Naive thymus-derived CD4-positive, alpha-beta T cell (primary cell): ENCODE measurements around the gene GLP1R. TPM values are rescaled to one million over a fixed set of nuclear protein-coding genes. Genes with fewer than 3 reads are reported as not detected.

Experiments used
- ATAC-seq: fragments of 150-1000 bp; cut with Tn5 transposase; 2 replicates; pipeline ENCODE4 v1.10.0; 2021; ENCODE audit warnings: mild to moderate bottlenecking, moderate library complexity
- CTCF ChIA-PET: fragments of 350-600 bp; sonication (Branson Sonifier 250); formaldehyde crosslinking; loops from one replicate; lab custom pipeline; 2021; ENCODE audit warnings: antibody characterized with exemption; lab: Charles Lee
- POLR2A ChIA-PET: fragments of 350-600 bp; sonication (Branson Sonifier 250); formaldehyde crosslinking; loops from one replicate; lab custom pipeline; 2021; ENCODE audit warnings: antibody characterized with exemption, inconsistent platforms; lab: Charles Lee
- DNase-seq, 9 donors: peaks; one replicate each; pipeline versions ENCODE4 v3.0.0 to v3.0.0-alpha.2; 2020 to 2022; ENCODE audit warnings: mixed read lengths in 1 of 9
- H3K27ac ChIP-seq: one replicate; pipeline ENCODE4 v1.7.0; 2013; ENCODE audit warnings: mild to moderate bottlenecking, low read depth, low read length, moderate library complexity
- H3K27me3 ChIP-seq, 2 donors: one replicate each; pipeline ENCODE4 v1.7.0; 2013; ENCODE audit warnings: low read length in 2 of 2, mild to moderate bottlenecking in 2 of 2, moderate library complexity in 2 of 2; ENCODE audit not compliant: control insufficient read depth in 2 of 2, insufficient read depth in 2 of 2
- H3K36me3 ChIP-seq, 3 experiments: 1 replicate in 2 of 3; 2 replicates in 1 of 3; pipeline ENCODE4 v1.7.0; 2013; ENCODE audit warnings: low read length in 3 of 3, mild to moderate bottlenecking in 3 of 3, moderate library complexity in 1 of 3; ENCODE audit not compliant: insufficient read depth in 3 of 3, control insufficient read depth in 2 of 3
- H3K4me1 ChIP-seq, 2 donors: one replicate each; pipeline ENCODE4 v1.7.0; 2013; ENCODE audit warnings: low read length in 2 of 2, mild to moderate bottlenecking in 2 of 2, moderate library complexity in 1 of 2; ENCODE audit not compliant: control insufficient read depth in 2 of 2, insufficient read depth in 2 of 2
- H3K4me3 ChIP-seq: 2 replicates; pipeline ENCODE4 v1.7.0; 2013; ENCODE audit warnings: mild to moderate bottlenecking, low read length
- H3K9me3 ChIP-seq, 3 experiments: 1 replicate in 2 of 3; 2 replicates in 1 of 3; pipeline ENCODE4 v1.7.0; 2013; ENCODE audit warnings: low read length in 3 of 3; ENCODE audit not compliant: control insufficient read depth in 2 of 3
- H3K27ac Mint-ChIP-seq, 9 donors: one replicate each; pipeline ENCODE4 v1.8.0; 2020 to 2022; ENCODE audit warnings: mixed read lengths in 9 of 9, mild to moderate bottlenecking in 8 of 9, moderate library complexity in 5 of 9, inconsistent platforms in 2 of 9
- H3K27me3 Mint-ChIP-seq, 5 donors: one replicate each; pipeline ENCODE4 v1.8.0; 2021 to 2022; ENCODE audit warnings: mixed read lengths in 5 of 5, mild to moderate bottlenecking in 1 of 5
- H3K36me3 Mint-ChIP-seq, 5 donors: one replicate each; pipeline ENCODE4 v1.8.0; 2020 to 2022; ENCODE audit warnings: mixed read lengths in 5 of 5, mild to moderate bottlenecking in 3 of 5, inconsistent platforms in 1 of 5
- H3K4me1 Mint-ChIP-seq, 7 donors: one replicate each; pipeline ENCODE4 v1.8.0; 2020 to 2022; ENCODE audit warnings: mixed read lengths in 7 of 7, mild to moderate bottlenecking in 3 of 7, inconsistent platforms in 1 of 7
- H3K4me3 Mint-ChIP-seq, 10 donors: one replicate each; pipeline ENCODE4 v1.8.0; 2020 to 2022; ENCODE audit warnings: mild to moderate bottlenecking in 10 of 10, mixed read lengths in 10 of 10, moderate library complexity in 6 of 10, inconsistent platforms in 2 of 10
- H3K9me3 Mint-ChIP-seq, 11 donors: one replicate each; pipeline ENCODE4 v1.8.0; 2020 to 2022; ENCODE audit warnings: mixed read lengths in 11 of 11, mild to moderate bottlenecking in 4 of 11, inconsistent platforms in 1 of 11, moderate library complexity in 1 of 11
- intact Hi-C, 2 donors: fragments of 100-400 bp; cut with micrococcal nuclease; formaldehyde crosslinking; loops; one replicate each; pipeline ENCODE4 v1.15.1; 2023
- polyA plus RNA-seq, 2 donors: library from polyadenylated mRNA; unstranded; fragments of 300-500 nt; fragmentation: Illumina TruSeq; gene quantifications; one replicate each; pipeline ENCODE4 v1.2.3, GENCODE V29; 2021
- total RNA-seq, 6 experiments: library from RNA in 5 of 6; stranded (reverse) in 5 of 6; gene quantifications; 1 replicate in 5 of 6; 2 replicates in 1 of 6; pipeline ENCODE4 v1.2.3 and lab custom pipeline; 2021 to 2026

The GLP1R gene
- total and polyA plus RNA-seq, 7 experiments from 2014 or later, result not detected

DNA sequence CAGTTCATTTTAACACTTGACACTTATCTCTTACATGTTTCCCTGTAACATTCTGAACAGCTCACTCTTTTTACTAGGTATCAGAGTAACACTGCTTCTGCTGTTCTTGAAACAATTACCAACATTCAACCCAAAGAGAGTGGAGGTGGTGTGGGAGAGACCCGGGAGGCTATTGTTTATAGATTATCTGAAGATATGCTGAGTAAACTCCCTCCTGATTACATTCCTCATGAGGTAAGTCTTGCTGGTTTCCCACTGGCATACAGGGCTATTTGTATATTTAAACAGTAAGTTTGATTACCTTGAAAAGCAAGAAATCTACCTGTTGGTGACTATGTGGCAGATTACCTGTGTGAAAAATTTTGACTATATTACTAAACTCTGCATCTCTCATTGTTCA is 39.8 kb upstream of the GLP1R start:
- Histone ChIP-seq H3K4me1 (no peaks in the 10 kb centered on the region), H3K27ac (no peak overlapping the region), H3K9me3 (no peaks in the 10 kb centered on the region), H3K27me3 (no peaks in the 10 kb centered on the region), H3K4me3 (no peak overlapping the region), H3K36me3 (no peaks in the 10 kb centered on the region)
- H3K9me3 Mint-ChIP-seq, result peaks cover 0 to 3% (median 0%) of the 10 kb centered on the region in 11 donors
- H3K27ac Mint-ChIP-seq, result no peak overlapping the region
- ATAC-seq (no peak), DNase-seq (no peak)
- intact Hi-C loops, result no loop called here
- no peaks in the 10 kb centered on the region for H3K36me3 Mint-ChIP-seq
- CTCF ChIA-PET, result interaction anchor here (1.9 kb wide), 1 partner anchor 137 kb away, joined by 4 read pairs; no protein-coding TSS in a partner anchor
- H3K4me3 Mint-ChIP-seq, result no peak overlapping the region
- H3K27me3 Mint-ChIP-seq, result peaks cover 43 to 74% (median 49%) of the 10 kb centered on the region in 5 donors
- POLR2A ChIA-PET, result interaction anchor here (0.6 kb wide), 1 partner anchor 10 kb away, joined by 3 read pairs; no protein-coding TSS in a partner anchor
- H3K4me1 Mint-ChIP-seq, result no peaks in the 10 kb centered on the region

DNA sequence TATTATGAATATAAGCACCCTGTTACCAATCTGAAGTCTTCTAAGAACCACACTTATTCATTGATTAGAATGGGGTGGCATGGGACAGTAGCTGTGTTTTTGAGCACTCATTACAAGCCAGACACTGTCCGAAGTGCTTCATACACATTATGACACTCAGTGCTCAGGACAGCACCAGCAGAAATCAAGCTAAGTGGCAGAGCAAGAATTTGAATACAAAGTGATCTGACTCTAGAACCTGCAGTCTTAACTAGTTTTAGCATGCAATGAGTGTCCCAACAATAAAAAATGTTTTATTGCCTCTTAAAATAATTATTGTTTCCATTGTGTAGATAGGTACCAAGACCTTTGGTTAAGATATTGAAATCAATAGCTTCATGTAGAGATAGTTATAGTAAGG is 39.1 kb upstream of the GLP1R start:
- intact Hi-C loops, result no loop called here

DNA sequence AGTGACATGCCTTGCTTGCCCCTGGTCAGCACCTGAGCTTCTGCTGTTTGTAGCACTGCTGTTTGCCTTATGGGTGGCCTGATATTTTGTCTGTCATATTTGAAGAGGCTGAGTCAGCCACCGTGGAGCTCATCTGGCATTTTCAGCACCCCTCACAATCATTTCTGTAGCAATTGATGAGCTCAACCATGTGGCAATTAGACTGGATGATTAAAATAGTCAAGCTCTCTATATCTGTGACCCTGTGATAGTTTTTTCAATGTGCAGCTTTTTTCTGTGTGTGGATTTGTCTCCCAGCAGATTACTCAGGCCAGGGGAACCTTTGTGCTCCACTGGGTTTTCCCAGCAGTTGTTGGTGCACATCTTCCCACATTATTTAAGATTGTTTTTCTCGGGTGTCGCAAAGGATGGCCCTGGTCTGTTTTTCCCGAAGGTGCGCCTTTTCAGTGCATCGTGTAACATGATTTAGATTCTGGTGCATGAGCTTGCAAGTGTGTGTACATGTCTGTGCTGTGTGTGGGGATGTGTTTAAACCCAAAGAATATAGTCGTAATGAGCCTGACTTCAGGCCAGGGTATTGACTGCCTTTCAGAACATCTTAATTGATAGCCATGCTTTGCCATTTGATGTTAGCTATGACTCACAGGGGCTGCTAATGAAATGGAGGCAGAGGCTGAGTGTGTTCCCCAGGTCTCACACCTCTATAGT is 31.6 kb upstream of the GLP1R start:
- no peaks in the 10 kb centered on the region for H3K27me3 ChIP-seq
- no peaks in the 10 kb centered on the region for H3K9me3 ChIP-seq
- ATAC-seq (no peak), DNase-seq (no peak)
- no peak overlapping the region for H3K4me3 ChIP-seq
- H3K36me3 Mint-ChIP-seq, result no peaks in the 10 kb centered on the region
- H3K9me3 Mint-ChIP-seq, result peaks cover 0 to 3% (median 0%) of the 10 kb centered on the region in 11 donors
- no peak overlapping the region for H3K4me3 Mint-ChIP-seq
- CTCF ChIA-PET, result no interaction called here
- H3K4me1 ChIP-seq, result no peaks in the 10 kb centered on the region
- H3K27ac ChIP-seq, result no peak overlapping the region
- H3K4me1 Mint-ChIP-seq, result peaks cover 0 to 2% (median 0%) of the 10 kb centered on the region in 7 donors
- intact Hi-C loops, result no loop called here
- POLR2A ChIA-PET, result no interaction called here
- H3K36me3 ChIP-seq, result no peaks in the 10 kb centered on the region
- no peak overlapping the region for H3K27ac Mint-ChIP-seq
- peaks cover 14 to 22% (median 19%) of the 10 kb centered on the region in 5 donors for H3K27me3 Mint-ChIP-seq

More for the DNA sequence above, 39.1 kb upstream of the GLP1R start:
- Mint-ChIP-seq H3K4me3 (no peak overlapping the region), H3K4me1 (no peaks in the 10 kb centered on the region), H3K9me3 (peaks cover 0 to 3% (median 0%) of the 10 kb centered on the region in 11 donors), H3K27ac (no peak overlapping the region), H3K27me3 (peaks cover 47 to 70% (median 50%) of the 10 kb centered on the region in 5 donors), H3K36me3 (no peaks in the 10 kb centered on the region)
- ChIA-PET CTCF (no interaction called here), POLR2A (no interaction called here)
- Histone ChIP-seq H3K36me3 (no peaks in the 10 kb centered on the region), H3K4me3 (no peak overlapping the region), H3K9me3 (no peaks in the 10 kb centered on the region), H3K27me3 (no peaks in the 10 kb centered on the region), H3K4me1 (no peaks in the 10 kb centered on the region), H3K27ac (no peak overlapping the region)
- DNase-seq, result no peak
- no peak for ATAC-seq

DNA sequence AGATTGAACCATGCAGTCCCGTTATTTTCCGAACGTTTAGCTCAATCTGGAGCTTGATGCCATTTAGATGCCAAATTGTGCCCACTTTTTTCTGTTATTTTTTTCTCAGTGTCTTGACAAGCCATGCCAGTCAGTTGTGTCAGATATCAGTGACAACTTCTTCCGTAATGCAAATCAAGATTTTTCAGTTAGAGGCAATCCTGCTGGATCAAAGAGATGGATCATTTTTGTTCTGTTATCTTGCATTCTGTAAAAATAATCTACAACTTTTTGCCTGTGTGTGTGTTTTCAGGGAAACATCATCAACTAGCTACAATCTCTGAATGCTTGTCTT is 31.1 kb upstream of the GLP1R start:
- H3K9me3 ChIP-seq, result no peaks in the 10 kb centered on the region
- ATAC-seq (no peak), DNase-seq (no peak)
- H3K4me1 ChIP-seq, result no peaks in the 10 kb centered on the region
- H3K4me3 ChIP-seq, result no peak overlapping the region
- H3K27me3 Mint-ChIP-seq, result peaks cover 14 to 21% (median 16%) of the 10 kb centered on the region in 5 donors
- H3K27ac ChIP-seq, result no peak overlapping the region
- no peaks in the 10 kb centered on the region for H3K27me3 ChIP-seq
- no peaks in the 10 kb centered on the region for H3K36me3 Mint-ChIP-seq
- intact Hi-C loops, result no loop called here
- H3K4me1 Mint-ChIP-seq, result peaks cover 0 to 2% (median 0%) of the 10 kb centered on the region in 7 donors
- ChIA-PET POLR2A (no interaction called here), CTCF (no interaction called here)
- H3K36me3 ChIP-seq, result no peaks in the 10 kb centered on the region
- H3K9me3 Mint-ChIP-seq, result peaks cover 0 to 3% (median 0%) of the 10 kb centered on the region in 11 donors
- H3K27ac Mint-ChIP-seq, result no peak overlapping the region
- H3K4me3 Mint-ChIP-seq, result no peak overlapping the region

DNA sequence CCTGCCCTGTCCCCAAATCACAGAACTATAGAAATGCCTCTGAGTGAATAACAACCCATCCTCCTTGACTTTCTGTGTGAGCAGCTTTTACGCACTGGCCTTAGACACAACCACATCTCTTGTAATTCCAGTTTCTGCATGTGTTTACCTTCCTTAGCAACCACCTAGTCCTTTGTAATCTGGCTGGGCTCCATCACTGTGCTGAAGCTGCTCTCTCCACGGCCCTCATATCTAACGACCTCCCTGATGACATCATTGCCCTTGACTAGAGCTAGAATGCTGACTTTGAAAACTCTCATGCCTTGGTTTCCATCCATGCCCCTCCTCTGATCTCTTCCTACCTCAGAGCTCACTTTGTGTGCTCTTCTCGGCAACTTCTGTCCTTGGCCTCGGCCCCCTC is 30.5 kb upstream of the GLP1R start:
- no peaks in the 10 kb centered on the region for H3K9me3 ChIP-seq
- no peak for ATAC-seq
- DNase-seq, result no peak
- H3K27me3 ChIP-seq, result no peaks in the 10 kb centered on the region
- H3K36me3 ChIP-seq, result no peaks in the 10 kb centered on the region
- H3K9me3 Mint-ChIP-seq, result peaks cover 0 to 3% (median 0%) of the 10 kb centered on the region in 11 donors
- peaks cover 0 to 2% (median 0%) of the 10 kb centered on the region in 7 donors for H3K4me1 Mint-ChIP-seq
- H3K4me3 Mint-ChIP-seq, result no peak overlapping the region
- ChIA-PET POLR2A (no interaction called here), CTCF (no interaction called here)
- H3K27ac ChIP-seq, result no peak overlapping the region
- H3K36me3 Mint-ChIP-seq, result no peaks in the 10 kb centered on the region
- H3K4me1 ChIP-seq, result no peaks in the 10 kb centered on the region
- H3K4me3 ChIP-seq, result no peak overlapping the region
- H3K27me3 Mint-ChIP-seq, result peaks cover 14 to 17% (median 15%) of the 10 kb centered on the region in 5 donors
- intact Hi-C loops, result no loop called here
- H3K27ac Mint-ChIP-seq, result no peak overlapping the region

DNA sequence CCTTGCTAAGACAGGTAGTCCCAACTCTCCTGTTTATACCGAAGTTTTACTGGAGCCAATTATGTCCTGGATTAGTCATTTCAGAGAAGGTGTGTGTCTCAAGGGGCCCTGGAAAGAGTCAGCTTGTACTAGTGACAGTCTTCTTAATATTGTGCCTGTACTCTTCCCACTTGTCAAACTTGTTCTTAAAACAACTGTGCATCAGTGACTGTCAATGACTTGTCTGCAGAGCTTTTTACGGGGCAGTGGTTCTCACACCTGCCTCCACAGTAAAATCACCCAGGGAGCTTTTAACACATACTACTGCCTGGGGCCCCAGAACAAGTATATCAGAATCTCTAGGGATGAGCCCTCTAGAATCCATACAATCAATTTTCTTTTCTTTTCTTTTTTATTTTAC is 28.4 kb upstream of the GLP1R start:
- peaks cover 0 to 2% (median 0%) of the 10 kb centered on the region in 11 donors for H3K9me3 Mint-ChIP-seq
- CTCF ChIA-PET, result no interaction called here
- POLR2A ChIA-PET, result no interaction called here

DNA sequence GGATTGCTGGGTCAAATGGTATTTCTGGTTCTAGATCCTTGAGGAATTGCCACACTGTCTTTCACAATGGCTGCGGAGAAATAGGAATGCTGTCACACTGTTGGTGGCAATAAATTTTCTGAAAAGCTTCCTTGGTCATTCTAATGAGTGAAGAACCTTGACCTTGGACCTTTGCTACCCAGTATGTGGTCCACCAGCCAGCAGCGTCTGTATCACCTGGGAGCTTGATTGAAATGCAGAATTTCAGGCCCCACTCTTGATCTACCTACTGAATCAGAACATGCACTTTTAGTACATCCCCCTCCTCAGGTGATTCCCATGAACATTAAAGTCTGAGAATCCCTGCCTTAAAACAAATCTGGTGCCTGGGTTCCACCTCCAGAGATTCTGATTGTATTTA is 27.5 kb upstream of the GLP1R start:
- Histone ChIP-seq H3K9me3 (no peaks in the 10 kb centered on the region), H3K36me3 (no peaks in the 10 kb centered on the region), H3K27me3 (no peaks in the 10 kb centered on the region), H3K4me3 (no peak overlapping the region), H3K27ac (no peak overlapping the region), H3K4me1 (no peaks in the 10 kb centered on the region)
- Mint-ChIP-seq H3K4me1 (no peaks in the 10 kb centered on the region), H3K4me3 (no peak overlapping the region), H3K9me3 (no peaks in the 10 kb centered on the region), H3K36me3 (no peaks in the 10 kb centered on the region), H3K27ac (no peak overlapping the region), H3K27me3 (peaks cover 0 to 13% (median 6%) of the 10 kb centered on the region in 5 donors)
- ATAC-seq (no peak), DNase-seq (no peak)
- ChIA-PET POLR2A (no interaction called here), CTCF (no interaction called here)
- intact Hi-C loops, result no loop called here

More for the DNA sequence above, 28.4 kb upstream of the GLP1R start:
- H3K27me3 ChIP-seq, result no peaks in the 10 kb centered on the region
- H3K27ac ChIP-seq, result no peak overlapping the region
- Mint-ChIP-seq H3K36me3 (no peaks in the 10 kb centered on the region), H3K4me3 (no peak overlapping the region), H3K27me3 (peaks cover 0 to 9% (median 5%) of the 10 kb centered on the region in 5 donors), H3K4me1 (peaks cover 0 to 2% (median 0%) of the 10 kb centered on the region in 7 donors), H3K27ac (no peak overlapping the region)
- DNase-seq (no peak), ATAC-seq (no peak)
- no peaks in the 10 kb centered on the region for H3K4me1 ChIP-seq
- no peaks in the 10 kb centered on the region for H3K36me3 ChIP-seq
- no peak overlapping the region for H3K4me3 ChIP-seq
- no peaks in the 10 kb centered on the region for H3K9me3 ChIP-seq
- intact Hi-C loops, result no loop called here
